Measurements from ENCODE around the gene SLC6A18. TPM values are rescaled to one million over a fixed set of nuclear protein-coding genes. Genes with fewer than 3 reads are reported as not detected.

SLC6A18 gene
- polyA plus RNA-seq, 1 experiment, result not detected

GRCh38 chr5:1277781-1278180 lies 52.6 kb downstream of the SLC6A18 start:
- no peak for DNase-seq (ENCODE audit: low read depth, low spot score)
- no peak for TF ChIP-seq CTCF (IDR thresholded peaks at IDR 0.05; ENCODE audit: low read depth, low read length)
- Histone ChIP-seq H3K4me3 (ENCODE audit: low read depth, low read length) (no peak overlapping the region), H3K9me3 (ENCODE audit: control insufficient read depth, insufficient read depth, low read length) (peaks cover 84% of the 10 kb centered on the region), H3K27ac (ENCODE audit: low read depth, low read length) (no peak overlapping the region), H3K27me3 (ENCODE audit: control insufficient read depth, insufficient read depth, low read length) (peaks cover 2% of the 10 kb centered on the region)
- ChIA-PET POLR2A (no interaction called here), CTCF (no interaction called here)

- Histone ChIP-seq H3K9me3 (ENCODE audit: control insufficient read depth, insufficient read depth, low read length) (peaks cover 83% of the 10 kb centered on the region), H3K4me3 (ENCODE audit: low read depth, low read length) (no peak overlapping the region), H3K27me3 (ENCODE audit: control insufficient read depth, insufficient read depth, low read length) (peaks cover 2% of the 10 kb centered on the region), H3K27ac (ENCODE audit: low read depth, low read length) (no peak overlapping the region)
- DNase-seq (ENCODE audit: low read depth, low spot score), result no peak
- ChIA-PET POLR2A (no interaction called here), CTCF (no interaction called here)
- TF ChIP-seq CTCF (IDR thresholded peaks at IDR 0.05; ENCODE audit: low read depth, low read length), result no peak
Measured at GRCh38 chr5:1278216-1278615, 53.0 kb downstream of the SLC6A18 start.

GRCh38 chr5:1278656-1279442 lies 53.7 kb downstream of the SLC6A18 start:
- CTCF ChIA-PET, result no interaction called here

GRCh38 chr5:1279443-1280151 lies 54.4 kb downstream of the SLC6A18 start:
- Histone ChIP-seq H3K27me3 (ENCODE audit: control insufficient read depth, insufficient read depth, low read length) (peaks cover 2% of the 10 kb centered on the region), H3K4me3 (ENCODE audit: low read depth, low read length) (no peak overlapping the region), H3K27ac (ENCODE audit: low read depth, low read length) (no peak overlapping the region), H3K9me3 (ENCODE audit: control insufficient read depth, insufficient read depth, low read length) (peaks cover 82% of the 10 kb centered on the region)
- ChIA-PET CTCF (no interaction called here), POLR2A (no interaction called here)
- no peak for DNase-seq (ENCODE audit: low read depth, low spot score)
- TF ChIP-seq CTCF (IDR thresholded peaks at IDR 0.05; ENCODE audit: low read depth, low read length), result no peak

More at GRCh38 chr5:1278656-1279442, 53.7 kb downstream of the SLC6A18 start:
- POLR2A ChIA-PET, result no interaction called here
- no peak for TF ChIP-seq CTCF (IDR thresholded peaks at IDR 0.05; ENCODE audit: low read depth, low read length)
- peaks cover 2% of the 10 kb centered on the region for H3K27me3 ChIP-seq (ENCODE audit: control insufficient read depth, insufficient read depth, low read length)
- no peak for DNase-seq (ENCODE audit: low read depth, low spot score)
- H3K4me3 ChIP-seq (ENCODE audit: low read depth, low read length), result no peak overlapping the region
- H3K27ac ChIP-seq (ENCODE audit: low read depth, low read length), result no peak overlapping the region
- peaks cover 83% of the 10 kb centered on the region for H3K9me3 ChIP-seq (ENCODE audit: control insufficient read depth, insufficient read depth, low read length)
